Measurements from ENCODE around the gene EFL1.
"Not testable (repeated sequence)": the region's sequence is repeated elsewhere in the genome, so short reads cannot be mapped to it uniquely, and the experiment has no call there.

DNA sequence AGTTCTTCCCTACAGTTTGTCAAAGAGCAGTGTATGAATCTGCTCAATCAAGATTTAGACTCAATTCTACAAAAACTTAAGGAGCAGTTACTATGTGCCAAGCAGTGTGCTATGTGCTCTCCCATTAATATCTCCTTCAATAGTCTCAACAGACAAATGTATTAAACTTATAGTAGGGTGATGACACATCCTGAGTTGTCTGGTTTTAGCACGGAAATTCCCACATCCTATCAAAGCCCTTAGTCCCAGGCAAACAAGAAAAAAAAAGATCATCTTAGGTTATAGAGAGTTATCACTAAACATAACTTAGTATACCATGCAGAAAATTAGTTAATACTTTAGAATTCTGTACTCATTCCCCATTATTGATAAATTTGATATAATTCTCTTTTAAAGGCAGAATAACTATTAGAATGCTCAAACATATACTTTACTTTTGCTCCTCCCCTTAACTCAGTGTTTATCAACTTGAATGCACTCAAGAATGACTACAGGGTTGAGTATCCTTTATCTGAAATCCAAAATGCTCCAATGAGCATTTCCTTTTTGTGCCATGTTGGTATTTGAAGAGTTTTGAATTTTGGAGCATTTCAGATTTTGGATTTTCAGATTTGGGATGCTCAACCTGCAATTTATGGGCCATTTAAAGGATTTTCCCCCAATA lies 20.6 kb downstream of the EFL1 start:
- TF ChIP-seq CTCF (conservative IDR thresholded peaks at IDR 0.05; ENCODE audit: low read length); EZH2phosphoT487 (IDR thresholded peaks at IDR 0.05; ENCODE audit: borderline replicate concordance, low read depth, low read length): not testable (repeated sequence)

All from OCI-LY7 (cell line).